Fibroblast of pulmonary artery (primary cell): ENCODE data around the gene AK1.
"Not testable (repeated sequence)": the region's sequence is repeated elsewhere in the genome, so short reads cannot be mapped to it uniquely, and the experiment has no call there.

Experiments used
- DNase-seq: peaks from one replicate; pipeline ENCODE4 v3.0.0-alpha.2; 2010; ENCODE audit warnings: low read depth
- H3K4me3 ChIP-seq: replicated peaks from 2 replicates; pipeline ENCODE4 v1.5.1; 2011; ENCODE audit warnings: low read depth, mild to moderate bottlenecking, control low read depth, low read length, moderate library complexity
- TF ChIP-seq, protein P1 (sequence below): IDR thresholded peaks from 2 replicates; pipeline ENCODE4 v1.5.1; 2011; ENCODE audit warnings: mild to moderate bottlenecking, control low read depth, low read length, inconsistent platforms; ENCODE audit errors: missing control alignments

The AK1 gene

GRCh38 chr9:127872369-127873222 lies 4.9 kb downstream of the AK1 start:
- no peak for DNase-seq
- TF ChIP-seq, protein P1, sequence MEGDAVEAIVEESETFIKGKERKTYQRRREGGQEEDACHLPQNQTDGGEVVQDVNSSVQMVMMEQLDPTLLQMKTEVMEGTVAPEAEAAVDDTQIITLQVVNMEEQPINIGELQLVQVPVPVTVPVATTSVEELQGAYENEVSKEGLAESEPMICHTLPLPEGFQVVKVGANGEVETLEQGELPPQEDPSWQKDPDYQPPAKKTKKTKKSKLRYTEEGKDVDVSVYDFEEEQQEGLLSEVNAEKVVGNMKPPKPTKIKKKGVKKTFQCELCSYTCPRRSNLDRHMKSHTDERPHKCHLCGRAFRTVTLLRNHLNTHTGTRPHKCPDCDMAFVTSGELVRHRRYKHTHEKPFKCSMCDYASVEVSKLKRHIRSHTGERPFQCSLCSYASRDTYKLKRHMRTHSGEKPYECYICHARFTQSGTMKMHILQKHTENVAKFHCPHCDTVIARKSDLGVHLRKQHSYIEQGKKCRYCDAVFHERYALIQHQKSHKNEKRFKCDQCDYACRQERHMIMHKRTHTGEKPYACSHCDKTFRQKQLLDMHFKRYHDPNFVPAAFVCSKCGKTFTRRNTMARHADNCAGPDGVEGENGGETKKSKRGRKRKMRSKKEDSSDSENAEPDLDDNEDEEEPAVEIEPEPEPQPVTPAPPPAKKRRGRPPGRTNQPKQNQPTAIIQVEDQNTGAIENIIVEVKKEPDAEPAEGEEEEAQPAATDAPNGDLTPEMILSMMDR = no peak
- H3K4me3 ChIP-seq = no peak overlapping the region

- no peak overlapping the region for H3K4me3 ChIP-seq
- DNase-seq = peak; percentile 32
- TF ChIP-seq, protein P1 = no peak
These were observed 5.9 kb downstream of the AK1 start for GRCh38 chr9:127871531-127871930.

- no peak for DNase-seq
- TF ChIP-seq, protein P1 = no peak
- H3K4me3 ChIP-seq = no peak overlapping the region
These were observed 6.6 kb downstream of the AK1 start for GRCh38 chr9:127870887-127871286.

- not testable (repeated sequence) for H3K4me3 ChIP-seq, DNase-seq
These were observed 7.4 kb downstream of the AK1 start for GRCh38 chr9:127870153-127870491.

DNA sequence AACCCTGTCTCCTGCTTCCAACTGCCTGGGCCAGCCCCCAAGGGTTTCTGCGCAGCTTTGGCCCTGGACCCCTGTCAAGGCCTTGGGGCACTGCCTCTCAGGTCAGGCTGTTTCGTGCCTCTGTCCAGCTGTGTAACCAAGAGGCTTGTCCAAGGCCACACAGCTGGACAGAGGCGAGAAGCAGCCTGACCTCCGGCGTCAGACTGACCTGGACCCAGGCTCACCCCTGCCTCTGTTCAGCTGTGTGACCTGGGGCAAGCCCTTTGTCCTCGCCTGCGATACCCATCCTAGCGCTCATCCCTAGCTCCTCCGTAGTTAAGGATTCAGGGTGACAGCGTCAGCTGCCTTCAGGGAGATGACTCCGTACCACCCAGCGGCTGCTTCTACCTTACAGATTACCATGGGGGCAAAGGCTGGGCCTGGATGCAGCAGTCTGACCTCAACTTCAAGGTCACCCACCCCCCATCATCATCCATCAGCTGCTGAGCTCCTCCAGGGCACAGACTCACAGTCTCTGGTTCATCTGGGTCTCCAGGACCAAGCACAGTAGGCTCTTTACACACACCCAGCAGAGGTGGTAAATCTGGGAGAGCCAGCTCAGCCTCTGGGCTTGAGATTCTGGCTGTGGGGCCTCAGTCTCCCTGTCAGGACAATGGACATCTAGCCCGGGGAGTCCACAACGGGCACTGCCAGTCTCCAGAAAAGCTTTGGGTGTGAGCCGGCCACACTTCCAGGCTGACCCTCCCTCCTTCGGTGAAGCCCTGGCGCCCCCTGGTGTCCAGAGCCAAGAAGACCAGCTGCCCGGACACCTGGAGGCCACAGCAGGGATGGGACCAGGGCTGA lies 7.9 kb downstream of the AK1 start:
- H3K4me3 ChIP-seq = no peak overlapping the region
- DNase-seq = peak; percentile 87
- TF ChIP-seq, protein P1 = peak; percentile 90

DNA sequence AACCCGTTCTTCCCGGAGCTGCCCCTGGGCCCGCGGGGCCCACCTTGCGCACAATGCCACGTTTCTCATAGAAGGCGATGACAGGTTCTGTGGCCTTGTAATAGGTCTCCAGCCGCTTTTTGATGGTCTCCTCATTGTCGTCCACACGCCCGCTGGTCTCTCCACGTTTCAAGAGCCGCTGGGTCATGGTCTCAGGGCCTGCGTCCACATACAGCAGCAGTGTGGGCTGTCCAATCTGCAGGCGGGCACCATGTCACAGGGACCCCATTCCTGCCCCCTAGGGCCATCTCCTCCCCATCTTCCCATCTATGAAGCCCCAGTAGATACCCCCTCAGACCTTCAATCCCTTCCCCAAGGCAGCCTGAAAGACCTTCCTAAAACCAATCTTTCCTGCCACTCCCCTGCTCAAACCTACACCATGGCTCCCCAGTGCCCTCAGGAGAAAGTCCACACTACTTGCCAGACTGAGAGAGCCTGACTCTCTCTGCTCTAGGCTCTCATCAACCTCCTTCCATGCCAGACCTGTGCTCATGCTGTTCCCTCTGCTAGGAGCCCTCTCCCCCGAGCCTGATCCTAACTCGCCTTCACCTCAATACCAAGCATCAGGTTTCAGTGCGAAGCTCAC lies 9.1 kb downstream of the AK1 start:
- TF ChIP-seq, protein P1 = no peak
- DNase-seq = no peak
- H3K4me3 ChIP-seq = no peak overlapping the region
